GM21825 (cell line): ENCODE results near the gene NSUN5.
"Not testable (repeated sequence)": the region's sequence is repeated elsewhere in the genome, so short reads cannot be mapped to it uniquely, and the experiment has no call there.

Source experiments
- ATAC-seq: cut with Tn5 transposase; IDR thresholded peaks from one replicate; pipeline ENCODE4 v1.9.1; 2021; ENCODE audit warnings: mild to moderate bottlenecking, moderate library complexity; ENCODE audit not compliant: unreplicated experiment

The NSUN5 gene

DNA sequence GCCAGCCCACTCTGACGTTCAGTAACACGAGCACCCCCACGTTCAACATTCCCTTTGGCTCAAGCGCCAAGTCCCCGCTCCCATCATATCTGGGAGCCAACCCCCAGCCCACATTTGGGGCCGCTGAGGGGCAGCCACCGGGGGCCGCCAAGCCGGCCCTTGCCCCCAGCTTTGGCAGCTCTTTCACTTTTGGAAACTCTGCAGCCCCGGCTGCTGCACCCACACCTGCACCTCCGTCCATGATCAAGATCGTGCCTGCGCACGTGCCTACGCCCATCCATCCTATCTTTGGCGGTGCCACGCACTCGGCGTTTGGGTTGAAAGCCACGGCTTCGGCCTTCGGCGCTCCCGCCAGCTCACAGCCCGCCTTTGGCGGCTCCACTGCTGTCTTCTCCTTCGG lies 10.9 kb downstream of the NSUN5 start:
- not testable (repeated sequence) for ATAC-seq

DNA sequence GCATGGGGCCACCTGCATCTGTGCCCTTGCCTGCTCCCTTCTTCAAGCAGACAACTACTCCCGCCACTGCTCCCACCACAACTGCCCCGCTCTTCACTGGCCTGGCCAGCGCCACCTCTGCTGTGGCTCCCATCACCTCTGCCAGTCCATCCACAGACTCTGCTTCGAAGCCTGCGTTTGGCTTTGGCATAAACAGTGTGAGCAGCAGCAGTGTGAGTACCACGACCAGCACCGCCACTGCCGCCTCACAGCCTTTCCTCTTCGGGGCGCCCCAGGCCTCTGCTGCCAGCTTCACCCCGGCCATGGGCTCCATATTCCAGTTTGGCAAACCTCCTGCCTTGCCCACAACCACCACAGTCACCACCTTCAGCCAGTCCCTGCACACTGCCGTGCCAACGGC lies 11.4 kb downstream of the NSUN5 start:
- not testable (repeated sequence) for ATAC-seq

DNA sequence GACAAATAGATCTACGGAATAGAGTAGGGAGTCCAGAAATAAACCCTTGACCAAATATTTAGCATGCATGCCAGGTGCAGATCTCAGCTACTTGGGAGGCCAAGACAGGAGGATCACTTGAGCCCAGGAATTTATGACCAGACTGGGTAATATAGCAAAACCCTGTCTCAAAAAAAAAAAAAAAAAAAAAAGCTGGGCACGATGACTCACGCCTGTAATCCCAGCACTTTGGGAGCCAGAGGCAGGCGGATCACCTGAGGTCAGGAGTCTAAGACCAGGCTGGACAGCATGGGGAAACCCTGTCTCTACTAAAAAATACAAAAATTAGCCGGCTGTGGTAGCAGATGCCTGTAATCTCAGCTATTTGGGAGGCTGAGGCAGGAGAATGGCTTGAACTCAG lies 31.4 kb downstream of the NSUN5 start:
- ATAC-seq, result not testable (repeated sequence)

DNA sequence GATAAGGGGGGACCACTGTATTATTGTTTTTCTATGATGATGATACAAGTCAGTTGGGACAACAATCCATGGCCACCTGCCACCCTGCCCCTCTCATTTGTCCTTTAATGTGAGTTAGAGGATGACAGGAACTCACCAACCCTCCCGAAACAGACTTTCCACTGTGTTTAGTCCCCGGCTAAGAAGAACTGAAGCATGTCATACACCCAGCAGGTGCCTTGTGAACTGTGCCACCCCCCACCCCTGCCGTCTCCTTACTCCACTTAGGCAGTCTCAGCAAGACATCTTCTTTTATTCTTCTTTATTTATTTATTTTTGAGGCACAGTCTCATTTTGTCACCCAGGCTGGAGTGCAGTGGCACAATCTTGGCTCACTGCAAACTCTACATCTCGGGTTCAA lies 40.8 kb downstream of the NSUN5 start:
- not testable (repeated sequence) for ATAC-seq

DNA sequence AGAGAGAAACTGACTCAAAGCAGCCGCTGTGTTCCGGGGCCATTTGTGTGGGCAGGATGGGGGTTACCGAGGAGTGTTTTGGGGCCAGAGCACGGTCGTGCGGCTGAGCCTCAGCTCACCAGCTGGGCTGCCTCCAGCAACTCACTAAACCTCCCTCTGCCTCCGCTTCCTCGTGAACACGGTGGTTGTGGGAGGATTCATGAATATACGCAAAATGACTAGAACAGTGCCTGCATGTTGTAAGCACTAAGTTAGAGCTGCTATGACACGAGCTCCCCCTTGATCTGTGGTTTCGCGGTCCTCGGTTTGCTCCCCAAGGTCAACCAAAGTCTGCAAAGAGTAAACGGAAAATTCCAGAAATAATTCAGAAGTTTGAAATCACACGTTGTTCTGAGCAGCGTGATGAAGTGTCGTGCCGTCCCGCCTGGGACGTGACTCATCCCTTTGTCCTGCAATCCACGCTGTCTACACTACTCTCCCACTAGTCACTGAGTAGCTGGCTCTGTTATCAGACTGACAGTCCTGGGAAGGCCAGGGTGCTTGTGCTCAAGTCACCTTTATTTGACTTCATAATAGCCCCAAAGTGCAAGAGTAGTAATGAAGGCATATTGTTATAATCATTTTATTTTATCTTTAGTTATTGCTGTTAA lies 41.8 kb downstream of the NSUN5 start:
- ATAC-seq, result peak; percentile 76

DNA sequence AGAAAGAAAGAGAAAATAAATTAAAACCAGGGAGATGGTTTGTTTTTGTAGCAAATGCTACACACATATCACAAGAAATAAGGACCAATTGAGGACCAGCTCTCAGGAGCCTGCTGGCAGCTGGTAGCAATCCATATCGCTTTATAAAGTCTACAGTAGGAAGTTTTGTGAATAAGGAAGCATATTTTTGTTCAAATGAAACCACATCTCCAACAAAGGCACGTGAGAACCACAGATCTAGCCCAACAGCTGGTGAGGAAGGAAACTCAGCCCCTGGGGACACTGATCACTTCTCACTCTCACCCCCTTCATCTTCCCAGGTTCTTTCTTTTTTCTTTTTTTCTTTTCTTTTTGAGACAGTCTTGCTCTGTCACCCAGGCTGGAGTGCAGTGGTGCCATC lies 46.2 kb downstream of the NSUN5 start:
- peak; percentile 53 for ATAC-seq
